ENCODE data around the gene FLNB. TPM values are rescaled to one million over a fixed set of nuclear protein-coding genes. Genes with fewer than 3 reads are reported as not detected.
A peak's percentile ranks its signal among the peaks of the same experiment; 100 is the strongest.

FLNB gene
- total RNA-seq, 1 experiment from 2014 or later = 83.4 TPM

- H3K4me1 Mint-ChIP-seq = peaks cover 57 to 71% of the 10 kb centered on the region in 2 experiments
- no peak overlapping the region for H4K8ac ChIP-seq (replicated peaks; ENCODE audit: insufficient read length, low read depth, low read length)
- no peaks in the 10 kb centered on the region for H3K9me3 Mint-ChIP-seq
- H3K23me2 ChIP-seq (ENCODE audit: insufficient read length, low read depth, low read length, poor library complexity, severe bottlenecking) = no peaks in the 10 kb centered on the region
- H4K5ac ChIP-seq (ENCODE audit: insufficient read length, low read depth, low read length) = no peak overlapping the region
- H3K9me3 ChIP-seq (ENCODE audit: control insufficient read depth, low read depth, low read length) = no peaks in the 10 kb centered on the region
- H3K14ac ChIP-seq (ENCODE audit: insufficient read depth, low read length) = 0 out of 2 replicates have a peak overlapping the region, but pooled peaks have one; percentile 12
- H2BK5ac ChIP-seq (ENCODE audit: insufficient read length, low read length) = no peak overlapping the region
- H3K4me2 ChIP-seq (ENCODE audit: insufficient read depth, insufficient read length, low read length) = no peak overlapping the region
- H2BK120ac ChIP-seq (ENCODE audit: low read depth, low read length, poor library complexity, severe bottlenecking) = no peak overlapping the region
- H4K20me1 ChIP-seq (ENCODE audit: control insufficient read depth, insufficient read depth, insufficient read length) = no peaks in the 10 kb centered on the region
- H3K79me1 ChIP-seq (ENCODE audit: insufficient read depth, low read depth, low read length, poor library complexity, severe bottlenecking) = no peaks in the 10 kb centered on the region
- H3K18ac ChIP-seq (ENCODE audit: insufficient read length, low read depth, low read length) = no peak overlapping the region
- no peak overlapping the region for H2BK20ac ChIP-seq (ENCODE audit: low read depth, low read length, poor library complexity, severe bottlenecking)
- H3K36me3 Mint-ChIP-seq (ENCODE audit: insufficient read depth in 1 of 3, low read depth in 3 of 3) = peaks cover 0 to 5% (median 0%) of the 10 kb centered on the region in 3 experiments; a peak in 4 of 7 replicates
- no peaks in the 10 kb centered on the region for H3K27me3 Mint-ChIP-seq (ENCODE audit: low read depth)
- H2BK15ac ChIP-seq (ENCODE audit: low read depth, low read length) = no peak overlapping the region
- TF ChIP-seq CTCF (conservative IDR thresholded peaks at IDR 0.05) = no peak
- H3T11ph ChIP-seq (ENCODE audit: low read length) = no peak overlapping the region
- H3K56ac ChIP-seq (ENCODE audit: insufficient read length, low read depth, low read length) = no peak overlapping the region
- H3K4ac ChIP-seq (ENCODE audit: low read depth, low read length) = no peak overlapping the region
- H3K27ac ChIP-seq (ENCODE audit: insufficient read length, low read depth, low read length) = no peak overlapping the region
- no peak overlapping the region for H3K23ac ChIP-seq (ENCODE audit: insufficient read length, low read depth, low read length)
- peak overlapping the region; percentile 21 to 95 (median 89); a peak in 6 of 7 replicates for H3K27ac Mint-ChIP-seq
- H4K91ac ChIP-seq (ENCODE audit: insufficient read length, low read depth, low read length) = no peak overlapping the region
- WGBS (ENCODE audit: extremely low coverage, insufficient read length, low lambda C conversion rate) = no CpG with 5 or more reads among the region's 11 CpGs
- no peaks in the 10 kb centered on the region for H3K27me3 ChIP-seq (ENCODE audit: insufficient read depth, low read length)
- H3K79me2 ChIP-seq (ENCODE audit: insufficient read depth, low read length) = peaks cover 9% of the 10 kb centered on the region; the same call in 1 of the 2 replicates
- H3K4me1 ChIP-seq (ENCODE audit: insufficient read depth, low read length) = peaks cover 16% of the 10 kb centered on the region
- H2AK5ac ChIP-seq (ENCODE audit: insufficient read length, low read length) = no peak overlapping the region
- H2BK12ac ChIP-seq (ENCODE audit: insufficient read length, low read depth, low read length) = no peak overlapping the region
- no peak overlapping the region for H2AFZ ChIP-seq (ENCODE audit: low read length)
- H3K4me3 Mint-ChIP-seq = no peak overlapping the region
- H3K9ac ChIP-seq (ENCODE audit: extremely low read depth, insufficient read length, low read length) = no peak overlapping the region
- no peak for DNase-seq
These were observed 27.5 kb downstream of the FLNB start for GRCh38 chr3:58035524-58036255.

Measured in H9 (cell line).